B cell (primary cell): ENCODE results near the gene KMT2C.

ENCODE experiments used
- EZH2 ChIP-seq: IDR thresholded peaks from 2 replicates; pipeline ENCODE4 v1.6.1; 2012; ENCODE audit warnings: borderline replicate concordance, low read depth, mild to moderate bottlenecking, moderate library complexity, low read length; ENCODE audit not compliant: insufficient read depth, poor library complexity, severe bottlenecking
- TF ChIP-seq, protein P1 (sequence below): fragments of 200-600 bp; IDR thresholded peaks from one replicate; pipeline ENCODE4 v1.8.0; 2022; ENCODE audit warnings: antibody characterized with exemption, mild to moderate bottlenecking

DNA sequence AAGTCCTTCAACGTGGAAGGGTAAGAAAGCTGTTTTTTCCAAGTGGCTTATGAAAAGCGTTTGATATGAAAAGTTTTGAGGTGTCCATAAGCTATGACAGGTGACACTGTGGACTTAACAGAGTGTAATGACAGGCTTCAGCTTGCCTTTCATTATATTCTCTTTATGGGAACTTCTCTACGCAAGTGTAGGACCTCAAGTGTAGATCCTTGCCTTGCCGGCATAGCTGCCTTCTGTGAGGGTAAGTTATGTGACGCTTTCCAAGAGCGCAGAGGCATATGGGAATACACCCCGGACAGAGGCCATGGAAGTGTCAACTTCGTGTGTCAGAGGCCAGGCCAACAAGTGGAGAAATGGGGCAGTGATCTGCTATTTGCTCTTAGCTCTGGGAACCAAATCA is 318.4 kb downstream of the KMT2C start:
- TF ChIP-seq, protein P1, sequence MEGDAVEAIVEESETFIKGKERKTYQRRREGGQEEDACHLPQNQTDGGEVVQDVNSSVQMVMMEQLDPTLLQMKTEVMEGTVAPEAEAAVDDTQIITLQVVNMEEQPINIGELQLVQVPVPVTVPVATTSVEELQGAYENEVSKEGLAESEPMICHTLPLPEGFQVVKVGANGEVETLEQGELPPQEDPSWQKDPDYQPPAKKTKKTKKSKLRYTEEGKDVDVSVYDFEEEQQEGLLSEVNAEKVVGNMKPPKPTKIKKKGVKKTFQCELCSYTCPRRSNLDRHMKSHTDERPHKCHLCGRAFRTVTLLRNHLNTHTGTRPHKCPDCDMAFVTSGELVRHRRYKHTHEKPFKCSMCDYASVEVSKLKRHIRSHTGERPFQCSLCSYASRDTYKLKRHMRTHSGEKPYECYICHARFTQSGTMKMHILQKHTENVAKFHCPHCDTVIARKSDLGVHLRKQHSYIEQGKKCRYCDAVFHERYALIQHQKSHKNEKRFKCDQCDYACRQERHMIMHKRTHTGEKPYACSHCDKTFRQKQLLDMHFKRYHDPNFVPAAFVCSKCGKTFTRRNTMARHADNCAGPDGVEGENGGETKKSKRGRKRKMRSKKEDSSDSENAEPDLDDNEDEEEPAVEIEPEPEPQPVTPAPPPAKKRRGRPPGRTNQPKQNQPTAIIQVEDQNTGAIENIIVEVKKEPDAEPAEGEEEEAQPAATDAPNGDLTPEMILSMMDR: no peak
- no peak for TF ChIP-seq EZH2
